ENCODE measurements around the gene CTNNA2.

The CTNNA2 gene

GRCh38 chr2:79796641-79797040 is 283.8 kb downstream of the CTNNA2 start:
- no peak for DNase-seq

DNA sequence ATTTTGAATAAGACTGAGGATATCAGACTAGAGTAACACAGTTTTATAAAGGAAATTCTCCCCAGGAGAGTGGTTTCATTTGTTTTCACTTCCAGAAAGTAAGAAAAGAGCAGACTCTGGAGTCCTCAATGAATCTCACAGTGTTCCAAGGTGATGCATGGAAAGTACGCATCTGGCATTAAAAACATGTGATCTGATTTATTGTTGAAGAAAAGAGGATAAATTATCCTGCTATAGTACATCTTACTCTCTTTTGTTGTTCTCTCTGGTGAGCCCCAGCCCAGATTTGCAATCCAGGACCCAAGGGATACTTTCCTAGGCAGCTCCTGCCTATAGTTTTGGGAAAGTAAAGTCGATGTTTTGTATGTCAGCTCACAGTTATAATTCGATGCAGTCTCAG is 285.9 kb downstream of the CTNNA2 start:
- no peak for DNase-seq

GRCh38 chr2:79799729-79800128 is 286.9 kb downstream of the CTNNA2 start:
- no peak for DNase-seq

GRCh38 chr2:79801082-79801481 is 288.2 kb downstream of the CTNNA2 start:
- no peak for DNase-seq

DNA sequence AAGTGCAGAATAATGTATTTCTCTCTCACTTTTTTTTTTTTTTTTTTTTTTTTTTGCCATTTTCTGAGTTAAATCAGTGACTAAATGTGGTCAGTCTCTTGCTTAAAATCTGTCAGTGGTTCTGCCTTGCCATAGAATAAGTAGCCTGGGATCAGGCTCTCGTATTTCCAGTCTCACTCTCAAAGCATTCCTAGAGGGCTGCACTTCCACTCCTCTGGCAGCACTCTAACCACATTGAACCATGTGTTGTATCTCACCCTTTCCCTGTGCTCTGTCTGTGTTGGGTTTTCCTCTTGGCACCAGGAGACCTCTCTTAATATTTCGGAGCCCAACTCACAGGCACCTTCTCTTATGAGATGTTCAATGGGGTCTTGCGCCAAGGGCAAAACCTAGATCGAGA is 304.4 kb downstream of the CTNNA2 start:
- DNase-seq, result no peak

- no peak for DNase-seq
Measured at GRCh38 chr2:79820281-79820680, 307.4 kb downstream of the CTNNA2 start.

DNA sequence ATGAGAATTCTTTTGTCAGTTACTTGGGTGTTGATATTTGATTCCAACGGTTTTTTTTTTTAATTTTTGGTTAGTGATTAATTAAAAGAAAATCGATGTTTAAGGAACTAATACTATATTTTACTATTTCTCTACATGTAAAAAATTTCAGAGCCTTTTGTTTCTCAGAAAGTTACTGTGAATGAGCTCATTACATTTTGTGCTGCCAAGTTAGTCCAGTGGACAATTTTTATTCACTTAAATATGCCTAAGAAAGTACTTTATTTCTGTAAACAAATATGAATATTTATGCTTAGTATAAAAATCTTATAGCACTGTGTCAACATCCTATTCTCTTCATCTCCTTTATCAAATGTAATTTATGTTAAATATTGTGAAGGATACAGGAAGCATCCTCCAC is 309.3 kb downstream of the CTNNA2 start:
- no peak for DNase-seq

DNA sequence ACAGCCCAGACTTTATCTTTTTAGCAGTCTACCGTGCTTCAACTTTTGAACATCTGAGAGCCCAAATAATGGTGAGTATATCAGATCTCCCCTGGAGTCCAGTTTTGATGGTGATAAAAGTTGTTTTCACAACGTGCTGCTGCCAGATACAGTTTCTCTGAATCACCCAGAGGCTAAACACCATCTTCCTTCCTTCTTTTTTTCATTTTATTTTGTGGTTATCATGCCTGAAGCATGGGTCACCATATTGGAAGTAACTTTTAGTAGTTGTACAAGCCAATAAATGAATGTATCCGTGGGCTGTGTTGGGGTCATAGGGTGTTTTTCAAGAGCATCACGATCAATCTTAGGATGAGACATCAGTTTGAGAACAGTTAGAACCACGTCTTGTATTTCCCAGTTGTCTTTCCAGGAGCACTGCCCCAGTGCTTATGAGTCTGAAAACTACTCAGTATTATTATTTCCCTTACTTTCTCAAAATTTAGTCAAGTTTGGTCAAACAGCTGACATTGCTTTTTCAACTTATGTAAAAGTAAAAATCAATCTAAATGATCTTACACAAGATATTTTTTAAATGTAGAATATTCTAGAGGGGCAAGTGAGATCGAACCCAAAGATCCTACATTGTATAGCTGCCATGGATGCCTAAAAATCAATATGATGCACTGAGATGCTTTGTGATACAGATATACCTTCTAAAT is 311.4 kb downstream of the CTNNA2 start:
- DNase-seq, result no peak

GRCh38 chr2:79827881-79828280 is 315.0 kb downstream of the CTNNA2 start:
- DNase-seq, result no peak

GRCh38 chr2:79830501-79830900 is 317.6 kb downstream of the CTNNA2 start:
- no peak for DNase-seq

DNA sequence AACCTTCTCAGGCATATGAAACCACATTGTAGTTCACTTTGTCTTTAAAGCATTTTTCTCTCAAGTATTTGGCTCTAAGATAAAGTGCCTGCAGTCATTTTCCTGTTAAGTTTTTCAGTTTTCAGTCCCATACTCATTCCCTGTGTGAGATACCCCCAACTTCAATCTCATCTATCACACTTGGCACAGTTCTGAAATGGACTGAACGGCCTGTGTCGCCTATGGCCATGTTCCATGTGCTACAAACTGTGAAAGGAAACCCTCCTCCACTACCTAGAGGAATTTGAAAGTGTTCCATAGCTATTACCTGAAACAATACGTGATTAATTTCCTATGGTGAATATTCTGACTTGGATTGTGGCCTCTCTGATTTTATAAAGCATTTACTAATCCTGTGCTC is 319.1 kb downstream of the CTNNA2 start:
- DNase-seq, result no peak

- DNase-seq, result no peak
Measured at GRCh38 chr2:79832511-79833234, 319.8 kb downstream of the CTNNA2 start.

GRCh38 chr2:79833235-79833878 is 320.5 kb downstream of the CTNNA2 start:
- DNase-seq, result no peak

DNA sequence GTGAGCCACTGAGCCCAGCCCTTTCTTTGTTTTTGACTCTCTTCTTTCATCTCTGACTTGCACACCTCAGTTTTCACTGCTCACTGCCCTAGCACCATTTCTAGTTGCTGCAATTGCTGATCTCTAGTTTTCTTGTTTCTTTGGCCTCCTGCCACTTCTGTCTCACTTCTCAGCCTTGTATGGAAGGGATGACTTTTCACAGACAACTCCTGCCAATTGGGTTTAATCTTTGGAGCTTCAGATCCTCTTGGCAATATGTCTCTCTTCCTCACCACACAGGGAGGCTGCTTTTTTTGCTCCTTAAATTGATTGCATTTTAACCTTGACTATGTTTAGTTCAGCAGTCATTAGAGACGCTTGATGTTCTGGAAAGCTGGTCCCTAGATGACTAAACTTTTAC is 323.1 kb downstream of the CTNNA2 start:
- DNase-seq, result no peak

- DNase-seq, result no peak
Measured at GRCh38 chr2:79844011-79844410, 331.2 kb downstream of the CTNNA2 start.

DNA sequence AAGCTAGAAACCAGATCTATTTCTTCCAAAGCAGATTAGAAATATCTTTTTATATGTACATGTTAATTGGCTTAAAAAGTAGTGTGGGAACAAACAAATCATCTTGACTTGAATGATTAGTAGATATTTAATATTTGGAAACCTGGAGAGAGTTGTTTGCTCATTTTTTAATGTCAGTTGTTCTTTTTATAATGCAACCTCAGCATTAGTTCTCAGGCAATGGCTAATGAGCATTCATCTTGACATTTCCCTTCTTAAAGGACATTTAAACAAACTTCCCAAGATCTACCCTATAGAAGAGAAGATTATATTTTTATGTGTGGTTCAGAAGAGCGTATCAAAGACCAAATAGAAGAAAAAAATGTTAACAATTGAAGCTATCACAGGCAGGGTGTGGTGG is 334.0 kb downstream of the CTNNA2 start:
- DNase-seq, result no peak

GRCh38 chr2:79849241-79849640 is 336.4 kb downstream of the CTNNA2 start:
- DNase-seq, result no peak

GRCh38 chr2:79849949-79850348 is 337.1 kb downstream of the CTNNA2 start:
- DNase-seq, result no peak

GRCh38 chr2:79850912-79851311 is 338.1 kb downstream of the CTNNA2 start:
- no peak for DNase-seq

DNA sequence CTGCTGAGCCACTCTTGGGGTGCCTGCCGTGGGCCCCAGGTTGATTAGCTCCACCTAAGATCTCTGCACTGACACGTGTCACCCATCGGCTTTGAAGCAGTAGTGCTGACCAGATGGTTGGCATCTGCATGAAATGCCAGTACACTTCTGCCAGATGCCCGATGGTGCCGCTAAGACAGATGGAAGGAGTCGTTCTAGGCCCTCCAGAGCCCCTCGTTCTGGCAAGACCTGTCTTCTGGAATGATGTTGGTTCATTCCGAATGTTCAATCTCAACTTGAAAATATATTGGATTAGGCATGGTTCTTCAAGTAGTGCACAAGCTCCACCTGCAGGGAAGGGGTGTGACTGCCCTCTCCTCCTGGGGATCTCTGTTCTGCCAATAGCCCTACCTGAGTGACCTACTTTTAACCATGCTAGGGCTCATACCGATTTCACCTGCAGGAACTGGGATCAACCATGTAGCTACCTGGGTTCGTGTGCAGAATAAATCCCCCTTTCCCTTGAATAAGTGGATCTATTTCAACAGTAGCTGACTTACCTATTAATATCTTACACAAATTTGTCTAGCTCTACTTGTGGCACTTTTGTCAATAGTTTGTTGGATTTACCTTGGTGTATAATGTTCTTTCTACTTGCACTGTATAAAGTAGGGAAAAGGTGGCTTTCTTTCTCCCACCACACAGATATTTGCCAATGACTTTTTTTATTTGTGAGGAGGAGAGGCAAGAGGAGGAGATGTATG is 342.6 kb downstream of the CTNNA2 start:
- DNase-seq, result no peak

- no peak for DNase-seq
Measured at GRCh38 chr2:79857888-79858287, 345.0 kb downstream of the CTNNA2 start.

DNA sequence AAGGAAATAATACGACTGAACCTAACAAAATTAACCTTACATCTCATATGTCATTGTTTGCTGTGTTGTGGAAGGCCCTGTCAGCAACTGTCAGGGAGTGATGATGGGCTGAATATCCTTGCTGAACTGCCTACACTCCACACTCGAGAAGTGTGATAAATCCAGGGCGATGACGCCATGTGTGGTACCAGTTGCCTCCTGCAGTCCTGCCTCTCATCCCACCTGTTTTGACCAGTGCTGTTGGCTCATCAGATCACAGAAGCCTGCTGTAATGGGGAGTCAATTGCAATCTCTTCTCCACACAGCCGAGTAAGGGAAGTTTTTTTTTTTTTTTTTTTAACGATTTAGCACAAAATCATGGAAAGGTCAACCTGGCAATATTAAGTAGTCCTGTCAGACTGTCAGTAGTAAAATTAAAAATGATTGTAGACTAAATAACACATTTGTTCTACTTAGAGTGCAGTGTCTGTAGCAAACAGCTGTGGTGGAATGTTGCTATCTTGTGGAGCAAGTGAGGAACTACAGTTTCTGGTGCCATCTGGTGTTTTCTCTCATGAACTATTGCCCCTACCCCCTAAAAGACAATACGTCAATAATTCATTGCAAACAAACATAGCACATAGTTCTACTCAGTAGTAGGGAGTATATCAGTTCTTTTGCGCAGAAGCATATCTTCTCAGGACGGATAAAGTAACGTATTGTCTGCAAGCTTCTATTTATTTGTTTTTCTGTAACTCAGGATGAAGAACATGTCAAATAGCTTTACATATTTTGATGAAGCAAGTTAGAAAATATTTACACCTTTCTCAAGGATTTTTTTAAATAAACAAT is 347.6 kb downstream of the CTNNA2 start:
- DNase-seq, result no peak

DNA sequence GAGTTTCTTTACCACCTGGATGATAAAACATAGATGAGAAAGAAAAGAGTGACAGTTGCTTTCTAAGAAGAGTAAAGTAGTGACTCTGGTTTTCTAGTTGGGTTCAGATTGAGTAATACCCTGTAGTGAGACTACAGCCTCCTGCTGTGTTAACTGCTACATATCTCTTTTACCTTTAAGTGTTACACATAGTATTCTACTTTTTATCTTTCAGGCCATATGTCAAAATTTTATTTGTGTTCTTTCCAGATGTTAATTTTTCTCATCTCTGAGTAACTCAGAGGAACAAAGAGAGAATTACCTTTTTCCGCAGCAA is 348.2 kb downstream of the CTNNA2 start:
- no peak for DNase-seq
